Keratinocyte (primary cell): Measurements from ENCODE around the gene GPBAR1. TPM values are rescaled to one million over a fixed set of nuclear protein-coding genes. Genes with fewer than 3 reads are reported as not detected.

ENCODE experiments used
- DNase-seq: peaks from one replicate; pipeline ENCODE4 v3.0.0-alpha.2; 2011; ENCODE audit warnings: low read depth, missing footprints, low spot score
- FAIRE-seq: peaks from 2 replicates; lab custom pipeline; 2011; peaks lifted over from hg19 to GRCh38; lab: Jason Lieb, UNC
- H2AFZ ChIP-seq: 2 replicates; pipeline ENCODE4 v1.6.0; 2012; ENCODE audit warnings: low read length, control low read depth, inconsistent platforms; ENCODE audit not compliant: control insufficient read depth
- H3K27ac ChIP-seq: 2 replicates; pipeline ENCODE4 v1.5.1; 2011; ENCODE audit warnings: low read length; ENCODE audit not compliant: control insufficient read depth, insufficient read depth
- H3K27me3 ChIP-seq: 3 replicates; pipeline ENCODE4 v1.6.0; 2011; ENCODE audit warnings: low read length; ENCODE audit not compliant: control insufficient read depth, insufficient read depth; ENCODE audit errors: extremely low read depth
- H3K36me3 ChIP-seq, 2 experiments: 2 replicates in 1 of 2; 3 replicates in 1 of 2; pipeline ENCODE4 v1.5.1; 2011; ENCODE audit warnings: low read length in 2 of 2, mild to moderate bottlenecking in 1 of 2; ENCODE audit not compliant: control insufficient read depth in 2 of 2, insufficient read depth in 2 of 2; ENCODE audit errors: extremely low read depth in 1 of 2
- H3K4me1 ChIP-seq: 3 replicates; pipeline ENCODE4 v1.5.1; 2011; ENCODE audit warnings: low read length; ENCODE audit not compliant: control insufficient read depth, insufficient read depth; ENCODE audit errors: extremely low read depth
- H3K4me2 ChIP-seq: 3 replicates; pipeline ENCODE4 v1.6.0; 2011; ENCODE audit warnings: low read depth, low read length; ENCODE audit not compliant: control insufficient read depth, insufficient read depth; ENCODE audit errors: extremely low read depth
- H3K4me3 ChIP-seq, 3 experiments: fragments of 200-600 bp in 1 of 3; sonication (generic) in 1 of 3; 2 replicates in 2 of 3; 3 replicates in 1 of 3; pipeline ENCODE4 v1.5.1; 2011 to 2016; ENCODE audit warnings: low read length in 3 of 3, mild to moderate bottlenecking in 3 of 3, control low read depth in 2 of 3, inconsistent platforms in 1 of 3, low read depth in 1 of 3, mixed read lengths in 1 of 3, mixed run types in 1 of 3, moderate library complexity in 1 of 3; ENCODE audit not compliant: control insufficient read depth in 2 of 3, insufficient read depth in 2 of 3; ENCODE audit errors: extremely low read depth in 1 of 3
- H3K79me2 ChIP-seq: 2 replicates; pipeline ENCODE4 v1.6.0; 2012; ENCODE audit warnings: low read length; ENCODE audit not compliant: control insufficient read depth, insufficient read depth
- H3K9ac ChIP-seq: 3 replicates; pipeline ENCODE4 v1.6.0; 2011; ENCODE audit warnings: low read length; ENCODE audit not compliant: control insufficient read depth, insufficient read depth; ENCODE audit errors: extremely low read depth
- H3K9me1 ChIP-seq: 3 replicates; pipeline ENCODE4 v1.6.0; 2011; ENCODE audit warnings: low read length; ENCODE audit not compliant: control insufficient read depth, insufficient read depth; ENCODE audit errors: extremely low read depth
- H3K9me3 ChIP-seq: 2 replicates; pipeline ENCODE4 v1.5.1; 2012; ENCODE audit warnings: low read depth, low read length; ENCODE audit not compliant: control insufficient read depth
- H4K20me1 ChIP-seq: 3 replicates; pipeline ENCODE4 v1.6.0; 2011; ENCODE audit warnings: low read length; ENCODE audit not compliant: control insufficient read depth, insufficient read depth; ENCODE audit errors: extremely low read depth
- EZH2 ChIP-seq: IDR thresholded peaks from one replicate; pipeline ENCODE4 v1.6.1; 2012; ENCODE audit warnings: inconsistent platforms, mild to moderate bottlenecking, low read length, moderate library complexity
- dilution Hi-C: fragments of 300-500 bp; cut with MboI; formaldehyde crosslinking; loops from one replicate; pipeline ENCODE4 v1.7.0; 2020; ENCODE audit warnings: low sequenced_read_pairs; ENCODE audit not compliant: extremely low pct_ligation_motif_present
- polyA plus RNA-seq, 5 experiments: library from polyadenylated mRNA; depleted of rRNA in 3 of 5; stranded (reverse) in 3 of 5; stranded (forward) in 1 of 5; unstranded in 1 of 5; fragments of >200 nt; gene quantifications; 1 replicate in 1 of 5; 2 replicates in 3 of 5; 3 replicates in 1 of 5; pipeline versions ENCODE4 v1.2.1 to v1.2.3, GENCODE V29; 2011 to 2012; ENCODE audit warnings: missing spikeins in 2 of 5, low read depth in 1 of 5, low replicate concordance in 1 of 5
- TF ChIP-seq, protein P1 (sequence below), 3 experiments: IDR thresholded peaks in 1 of 3; conservative IDR thresholded peaks in 1 of 3; optimal IDR thresholded peaks in 1 of 3; 2 replicates in 2 of 3; 3 replicates in 1 of 3; pipeline versions ENCODE3 to v1.5.1; 2011; ENCODE audit warnings: low read length in 3 of 3, mild to moderate bottlenecking in 3 of 3, moderate library complexity in 2 of 3, control low read depth in 1 of 3, inconsistent platforms in 1 of 3; ENCODE audit not compliant: insufficient read depth in 2 of 3; ENCODE audit errors: extremely low read depth in 1 of 3

Gene GPBAR1
- polyA plus RNA-seq, 1 donor (not counting 4 experiments of a cell fraction or from before 2014, with no cell fraction given) = 0.12 TPM

DNA sequence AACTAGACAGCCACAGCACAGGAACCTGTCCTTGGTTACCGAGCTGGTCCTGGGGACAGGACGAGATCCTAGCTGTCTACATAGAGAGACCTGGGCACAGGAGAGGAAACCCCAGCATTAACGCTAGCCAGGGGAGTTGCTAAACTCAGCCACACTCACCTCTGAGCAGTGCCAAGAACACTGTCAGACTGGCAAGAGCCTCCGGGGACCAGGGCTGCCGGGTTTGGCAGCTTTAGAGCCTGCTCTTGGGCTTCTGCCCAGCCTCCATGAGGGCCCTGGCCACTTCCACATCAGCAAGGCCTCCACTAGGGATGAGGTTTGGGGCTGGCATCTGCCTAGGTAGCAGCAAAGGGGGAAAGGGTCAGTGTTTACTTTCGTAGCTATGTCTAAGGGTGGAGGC lies 24.8 kb downstream of the GPBAR1 start:
- H3K4me1 ChIP-seq = peaks cover 77% of the 10 kb centered on the region
- FAIRE-seq = no peak

DNA sequence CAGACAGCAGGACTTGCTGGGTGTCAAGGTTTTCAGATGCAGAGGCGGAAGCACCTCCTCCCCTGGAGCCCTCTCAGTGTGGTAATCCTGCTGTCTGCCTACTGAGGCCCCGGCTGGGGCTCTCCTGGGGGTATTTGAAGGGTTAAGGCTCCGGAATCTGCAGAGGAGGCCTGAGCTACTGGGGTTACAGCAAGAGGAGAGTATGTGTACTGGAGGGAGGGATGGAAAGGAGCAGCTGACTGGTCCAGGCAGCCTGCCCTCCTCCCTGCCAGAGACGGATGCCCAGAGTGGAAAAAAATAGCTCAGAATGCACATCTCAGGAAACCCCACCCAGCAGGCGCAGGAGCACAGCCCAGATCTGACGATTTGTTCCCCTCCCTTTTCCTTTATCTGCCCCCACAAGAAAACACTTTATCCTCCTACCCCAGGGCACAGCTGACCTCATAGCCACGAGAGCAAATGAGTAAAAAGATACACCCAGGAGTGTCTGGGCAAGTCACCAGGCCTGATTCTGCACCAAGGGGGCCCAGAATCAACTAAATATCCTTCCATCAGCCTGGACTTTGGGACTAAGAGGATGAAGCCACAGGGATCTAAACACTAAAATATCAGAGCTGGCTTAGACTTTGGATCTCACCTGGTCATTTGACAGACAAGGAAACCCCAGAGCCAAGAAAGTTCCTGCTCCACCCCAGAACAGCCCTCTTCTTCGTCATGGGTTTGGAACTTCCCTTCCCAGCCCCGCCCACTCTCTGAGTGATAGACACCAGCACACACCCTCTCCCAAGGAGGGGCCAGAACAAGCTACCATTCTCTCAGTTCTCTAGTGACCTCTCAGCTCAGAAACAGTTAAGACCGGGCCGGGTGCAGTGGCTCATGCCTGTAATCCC lies 26.0 kb downstream of the GPBAR1 start:
- Histone ChIP-seq H3K4me3 (peak overlapping the region; percentile 32 to 73 (median 66)), H3K36me3 (peaks cover 17 to 24% of the 10 kb centered on the region in 2 experiments), H4K20me1 (peaks cover 31% of the 10 kb centered on the region), H3K27me3 (no peaks in the 10 kb centered on the region), H3K79me2 (peaks cover 88% of the 10 kb centered on the region), H3K9ac (peak overlapping the region; percentile 87), H3K4me1 (peaks cover 79% of the 10 kb centered on the region), H3K9me1 (no peaks in the 10 kb centered on the region), H3K4me2 (peak overlapping the region; percentile 96), H3K27ac (peak overlapping the region; percentile 99), H2AFZ (no peak overlapping the region), H3K9me3 (no peaks in the 10 kb centered on the region)
- TF ChIP-seq, protein P1, sequence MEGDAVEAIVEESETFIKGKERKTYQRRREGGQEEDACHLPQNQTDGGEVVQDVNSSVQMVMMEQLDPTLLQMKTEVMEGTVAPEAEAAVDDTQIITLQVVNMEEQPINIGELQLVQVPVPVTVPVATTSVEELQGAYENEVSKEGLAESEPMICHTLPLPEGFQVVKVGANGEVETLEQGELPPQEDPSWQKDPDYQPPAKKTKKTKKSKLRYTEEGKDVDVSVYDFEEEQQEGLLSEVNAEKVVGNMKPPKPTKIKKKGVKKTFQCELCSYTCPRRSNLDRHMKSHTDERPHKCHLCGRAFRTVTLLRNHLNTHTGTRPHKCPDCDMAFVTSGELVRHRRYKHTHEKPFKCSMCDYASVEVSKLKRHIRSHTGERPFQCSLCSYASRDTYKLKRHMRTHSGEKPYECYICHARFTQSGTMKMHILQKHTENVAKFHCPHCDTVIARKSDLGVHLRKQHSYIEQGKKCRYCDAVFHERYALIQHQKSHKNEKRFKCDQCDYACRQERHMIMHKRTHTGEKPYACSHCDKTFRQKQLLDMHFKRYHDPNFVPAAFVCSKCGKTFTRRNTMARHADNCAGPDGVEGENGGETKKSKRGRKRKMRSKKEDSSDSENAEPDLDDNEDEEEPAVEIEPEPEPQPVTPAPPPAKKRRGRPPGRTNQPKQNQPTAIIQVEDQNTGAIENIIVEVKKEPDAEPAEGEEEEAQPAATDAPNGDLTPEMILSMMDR (optimal IDR thresholded peaks at IDR 0.05 in 1 of 3, IDR thresholded peaks at IDR 0.05 in 1 of 3, conservative IDR thresholded peaks at IDR 0.05 in 1 of 3; ENCODE audit: extremely low read depth in 1 of 3, insufficient read depth in 2 of 3, low read length in 3 of 3) = no peak
- no peak for TF ChIP-seq EZH2
- no peak for DNase-seq
- peak; percentile 52 for FAIRE-seq
- dilution Hi-C loops = no loop called here

More for the DNA sequence above, 24.8 kb downstream of the GPBAR1 start:
- Histone ChIP-seq H3K4me2 (peak overlapping the region; percentile 96), H3K36me3 (peaks cover 16 to 30% of the 10 kb centered on the region in 2 experiments), H3K4me3 (peak overlapping the region; percentile 32 to 73 (median 66)), H3K27ac (peak overlapping the region; percentile 99), H3K9me1 (no peaks in the 10 kb centered on the region), H3K79me2 (peaks cover 84% of the 10 kb centered on the region), H3K27me3 (no peaks in the 10 kb centered on the region), H3K9ac (peak overlapping the region; percentile 87), H2AFZ (no peak overlapping the region), H4K20me1 (peaks cover 34% of the 10 kb centered on the region), H3K9me3 (no peaks in the 10 kb centered on the region)
- no peak for TF ChIP-seq EZH2
- TF ChIP-seq, protein P1 (optimal IDR thresholded peaks at IDR 0.05 in 1 of 3, IDR thresholded peaks at IDR 0.05 in 1 of 3, conservative IDR thresholded peaks at IDR 0.05 in 1 of 3; ENCODE audit: extremely low read depth in 1 of 3, insufficient read depth in 2 of 3, low read length in 3 of 3) = no peak
- dilution Hi-C loops = no loop called here
- DNase-seq = no peak
